GM06990 (cell line): ENCODE data around the gene APBA2.

Experiments used
- DNase-seq: peaks from one replicate; pipeline ENCODE4 v3.0.0-alpha.2; 2011; ENCODE audit not compliant: insufficient read length; ENCODE audit errors: extremely low read depth
- H3K27me3 ChIP-seq: replicated peaks from 2 replicates; pipeline ENCODE4 v1.6.0; 2011; ENCODE audit warnings: low read length; ENCODE audit not compliant: control insufficient read depth, insufficient read depth
- H3K36me3 ChIP-seq: 2 replicates; pipeline ENCODE4 v1.5.1; 2011; ENCODE audit warnings: low read length; ENCODE audit not compliant: control insufficient read depth, insufficient read depth
- H3K4me3 ChIP-seq: replicated peaks from 2 replicates; pipeline ENCODE4 v1.5.1; 2011; ENCODE audit warnings: low read depth, mild to moderate bottlenecking, control low read depth, low read length
- CTCF ChIP-seq: IDR thresholded peaks from 2 replicates; pipeline ENCODE4 v1.5.1; 2011; ENCODE audit warnings: low read length, control low read depth, mild to moderate bottlenecking, inconsistent platforms; ENCODE audit not compliant: insufficient read depth, poor library complexity, severe bottlenecking

APBA2 gene

DNA sequence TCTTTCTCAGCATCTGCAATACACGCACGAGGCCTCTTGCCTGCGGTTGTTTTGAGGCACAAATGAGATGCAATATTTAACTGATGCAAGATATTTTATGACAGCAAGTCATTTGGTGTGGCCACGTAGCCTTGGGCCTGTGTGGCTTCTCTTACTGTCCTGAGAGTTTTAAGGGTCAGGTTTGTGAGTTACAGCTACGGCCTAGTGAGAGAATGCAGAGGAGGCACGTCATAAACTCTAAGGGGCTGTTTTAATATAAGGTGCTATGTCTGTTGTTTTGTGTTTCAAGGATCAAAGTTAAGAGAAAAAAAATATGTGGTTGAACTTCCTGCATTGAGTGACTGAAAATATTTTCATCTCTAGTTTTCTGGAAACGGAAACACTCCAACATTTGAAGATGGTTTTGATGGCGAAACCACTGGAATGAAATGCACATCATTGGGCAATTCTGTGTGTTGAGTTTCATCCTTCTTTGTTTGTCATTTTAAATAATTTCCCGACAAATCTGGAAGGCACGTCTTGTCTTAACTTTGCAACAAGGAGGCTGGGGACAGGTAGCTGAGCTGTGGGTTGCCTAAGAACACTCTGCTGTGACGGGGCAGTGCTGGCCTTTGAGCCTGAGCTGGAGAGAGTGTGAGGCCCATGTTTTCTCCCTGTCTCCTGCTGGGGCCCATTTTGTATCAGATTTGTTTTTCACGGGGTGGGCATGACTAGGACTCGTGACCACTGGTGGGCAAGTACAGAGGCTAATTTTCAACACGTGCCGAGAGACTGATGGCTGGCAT lies 5.1 kb downstream of the APBA2 start:
- no peak for TF ChIP-seq CTCF
- H3K36me3 ChIP-seq: no peaks in the 10 kb centered on the region
- DNase-seq: no peak
- H3K27me3 ChIP-seq: no peaks in the 10 kb centered on the region; the same call in 1 of the 2 replicates
- H3K4me3 ChIP-seq: no peak overlapping the region

DNA sequence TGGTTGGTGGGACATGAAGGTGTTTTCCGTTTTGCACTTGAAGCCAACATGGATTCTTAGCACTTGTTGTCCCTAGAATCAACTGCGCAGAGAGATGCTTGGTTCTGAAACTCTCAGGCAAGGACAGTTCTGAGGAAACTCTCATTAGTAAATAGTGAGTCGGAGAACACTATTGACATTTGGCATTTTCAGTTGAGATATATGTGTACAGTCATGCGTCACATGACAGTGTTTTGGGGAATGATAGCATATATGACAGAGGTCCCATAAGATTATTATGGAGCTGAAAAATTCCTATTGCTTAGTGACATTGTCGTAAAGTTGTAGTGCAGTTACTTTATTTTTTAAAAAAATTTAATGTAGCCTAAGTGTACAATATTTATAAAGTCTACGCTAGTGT lies 5.8 kb downstream of the APBA2 start:
- H3K36me3 ChIP-seq: no peaks in the 10 kb centered on the region

GRCh38 chr15:28892789-28893610 lies 7.2 kb downstream of the APBA2 start:
- no peak overlapping the region for H3K4me3 ChIP-seq
- no peak for TF ChIP-seq CTCF
- no peaks in the 10 kb centered on the region for H3K36me3 ChIP-seq
- DNase-seq: no peak
- no peaks in the 10 kb centered on the region for H3K27me3 ChIP-seq

More for the DNA sequence above, 5.8 kb downstream of the APBA2 start:
- no peak overlapping the region for H3K4me3 ChIP-seq
- DNase-seq: no peak
- H3K27me3 ChIP-seq: no peaks in the 10 kb centered on the region; the same call in 1 of the 2 replicates
- TF ChIP-seq CTCF: no peak

DNA sequence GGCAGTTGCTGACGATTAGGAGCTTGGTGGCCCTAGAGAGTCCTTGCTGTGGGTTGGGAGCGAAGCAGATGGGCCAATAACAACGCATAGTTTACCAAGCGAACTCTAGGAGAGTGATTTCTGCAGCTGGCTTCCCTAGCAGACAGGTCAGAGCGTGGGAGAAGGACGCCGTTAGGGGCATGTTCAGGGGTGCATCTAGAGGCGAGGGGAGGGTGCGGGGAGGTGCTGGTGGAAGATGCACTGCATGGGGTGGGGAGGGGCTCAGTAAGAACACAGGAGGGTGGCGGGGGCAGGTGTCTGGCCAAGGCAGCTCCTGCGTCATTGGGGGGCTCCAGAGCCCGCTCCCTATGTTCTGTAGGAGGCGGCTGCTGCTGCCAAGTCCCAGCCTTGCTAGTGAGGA lies 8.9 kb downstream of the APBA2 start:
- H3K27me3 ChIP-seq: no peaks in the 10 kb centered on the region; the same call in 1 of the 2 replicates
- no peak for DNase-seq
- TF ChIP-seq CTCF: no peak

GRCh38 chr15:28895146-28895545 lies 9.4 kb downstream of the APBA2 start:
- no peak overlapping the region for H3K4me3 ChIP-seq
- no peaks in the 10 kb centered on the region; the same call in 1 of the 2 replicates for H3K27me3 ChIP-seq
- TF ChIP-seq CTCF: no peak
- DNase-seq: no peak
- no peaks in the 10 kb centered on the region for H3K36me3 ChIP-seq

More for the DNA sequence above, 8.9 kb downstream of the APBA2 start:
- no peak overlapping the region for H3K4me3 ChIP-seq
- no peaks in the 10 kb centered on the region for H3K36me3 ChIP-seq
